GM19324 (cell line): ENCODE measurements around the gene H2BK1.

Experiments
- ATAC-seq: cut with Tn5 transposase; IDR thresholded peaks from one replicate; pipeline ENCODE4 v1.9.1; 2021; ENCODE audit warnings: mild to moderate bottlenecking, moderate library complexity; ENCODE audit not compliant: unreplicated experiment, low FRiP score

Gene H2BK1

GRCh38 chr7:151185762-151186639 lies 24.3 kb downstream of the H2BK1 start:
- ATAC-seq = no peak

- no peak for ATAC-seq
These were observed 29.3 kb downstream of the H2BK1 start for GRCh38 chr7:151181011-151181431.

GRCh38 chr7:151179946-151180345 lies 30.3 kb downstream of the H2BK1 start:
- ATAC-seq = no peak

- no peak for ATAC-seq
These were observed 30.9 kb downstream of the H2BK1 start for GRCh38 chr7:151179287-151179860.

GRCh38 chr7:151178831-151179230 lies 31.5 kb downstream of the H2BK1 start:
- ATAC-seq = no peak

GRCh38 chr7:151178236-151178635 lies 32.1 kb downstream of the H2BK1 start:
- no peak for ATAC-seq

- no peak for ATAC-seq
These were observed 33.0 kb downstream of the H2BK1 start for GRCh38 chr7:151177310-151177709.

GRCh38 chr7:151176401-151176800 lies 33.9 kb downstream of the H2BK1 start:
- ATAC-seq = no peak

- ATAC-seq = no peak
These were observed 34.4 kb downstream of the H2BK1 start for GRCh38 chr7:151175793-151176311.

GRCh38 chr7:151175047-151175792 lies 35.1 kb downstream of the H2BK1 start:
- no peak for ATAC-seq

GRCh38 chr7:151174246-151175046 lies 35.8 kb downstream of the H2BK1 start:
- ATAC-seq = no peak

- no peak for ATAC-seq
These were observed 36.7 kb downstream of the H2BK1 start for GRCh38 chr7:151173386-151174245.

- ATAC-seq = peak; percentile 70
These were observed 37.8 kb downstream of the H2BK1 start for GRCh38 chr7:151172273-151173141.

GRCh38 chr7:151168787-151169162 lies 41.5 kb downstream of the H2BK1 start:
- ATAC-seq = no peak

GRCh38 chr7:151168003-151168786 lies 42.1 kb downstream of the H2BK1 start:
- ATAC-seq = no peak

- ATAC-seq = no peak
These were observed 42.9 kb downstream of the H2BK1 start, which contains the start of gene GBX1 for GRCh38 chr7:151167197-151167961. Gene GBX1, minus strand, starts transcription at chr7:151167694. Its CDS starts 146 bp downstream, at chr7:151167548.
